ENCODE measurements around the gene BST2. TPM values are rescaled to one million over a fixed set of nuclear protein-coding genes. Genes with fewer than 3 reads are reported as not detected.

Gene BST2
- total and polyA plus RNA-seq, 2 of the 4 experiments (the other 2 are of a cell fraction), result 0.18 to 0.92 TPM

GRCh38 chr19:17359905-17360800 lies 45.3 kb downstream of the BST2 start:
- Histone ChIP-seq H3K23ac (ENCODE audit: low read depth, low read length) (no peak overlapping the region), H3K4me3 (ENCODE audit: insufficient read depth, low read depth, low read length) (no peak overlapping the region), H3K36me3 (ENCODE audit: control insufficient read depth, insufficient read depth, low read length) (no peaks in the 10 kb centered on the region), H3K9me3 (ENCODE audit: control insufficient read depth, insufficient read depth, low read length) (no peaks in the 10 kb centered on the region), H2BK120ac (ENCODE audit: low read depth, low read length) (no peak overlapping the region), H3K18ac (ENCODE audit: low read depth, low read length) (no peak overlapping the region), H3K4me1 (ENCODE audit: control insufficient read depth, insufficient read depth, low read length) (no peaks in the 10 kb centered on the region), H4K8ac (ENCODE audit: low read depth in 2 of 2, low read length in 2 of 2) (no peak overlapping the region), H4K20me1 (ENCODE audit: insufficient read depth, low read length) (no peaks in the 10 kb centered on the region), H3K56ac (ENCODE audit: extremely low read depth, insufficient read depth, low read length) (no peak overlapping the region), H2BK20ac (ENCODE audit: low read depth, low read length) (no peak overlapping the region), H2AK5ac (ENCODE audit: low read depth, low read length) (no peak overlapping the region), H3K4ac (ENCODE audit: low read depth, low read length) (no peak overlapping the region), H2AFZ (replicated peaks; ENCODE audit: low read length, poor library complexity) (no peak overlapping the region), H3K79me1 (ENCODE audit: low read depth in 1 of 2, low read length in 2 of 2) (no peaks in the 10 kb centered on the region), H4K5ac (ENCODE audit: low read depth, low read length) (no peak overlapping the region), H4K91ac (ENCODE audit: insufficient read depth, low read depth, low read length) (no peak overlapping the region), H2BK5ac (ENCODE audit: low read depth, low read length, poor library complexity, severe bottlenecking) (no peak overlapping the region), H2AK9ac (replicated peaks; ENCODE audit: low read depth, low read length, poor library complexity) (no peak overlapping the region), H3K9me1 (ENCODE audit: insufficient read depth, low read length) (no peaks in the 10 kb centered on the region), H3K4me2 (ENCODE audit: low read depth, low read length) (no peak overlapping the region), H3K27me3 (ENCODE audit: control insufficient read depth, insufficient read depth, low read length) (peaks cover 6% of the 10 kb centered on the region), H2BK15ac (ENCODE audit: low read depth, low read length) (no peak overlapping the region), H3K9ac (ENCODE audit: low read depth, low read length) (no peak overlapping the region), H3K14ac (replicated peaks; ENCODE audit: low read depth, low read length) (no peak overlapping the region), H3K27ac (ENCODE audit: insufficient read depth, low read length) (no peak overlapping the region)
- no TSS peak for BruUV-seq (replicated peaks)
- ChIA-PET POLR2A (ENCODE audit: unreplicated experiment) (interaction anchor here (0.6 kb wide), 1 partner anchor 907 kb away, joined by 3 read pairs; no protein-coding TSS in a partner anchor), CTCF (no interaction called here)
- in situ Hi-C loops (cut with MboI; ENCODE audit: low sequenced_read_pairs) (no loop called here), intact Hi-C loops (cut with micrococcal nuclease) (no loop called here), dilution Hi-C loops (cut with HindIII; ENCODE audit: low sequenced_read_pairs, unreplicated experiment) (no loop called here)
- no peak for ATAC-seq (ENCODE audit: low read depth)
- no peak for DNase-seq
- 43% methylated on average over 1 of the region's 6 CpGs; no CpG with 5 or more reads in 1 of the 2 experiments for WGBS, 2 experiments (ENCODE audit: extremely low coverage in 2 of 2, insufficient read length in 1 of 2)
- no peak for TF ChIP-seq ELK1 (IDR thresholded peaks at IDR 0.05; ENCODE audit: borderline replicate concordance, low read depth, low read length)
- no peak for TF ChIP-seq BHLHE40 (IDR thresholded peaks at IDR 0.05; ENCODE audit: low read depth, low read length)
- no peak for TF ChIP-seq CTCF (conservative IDR thresholded peaks at IDR 0.05; ENCODE audit: low read depth, low read length)
- no peak for TF ChIP-seq MXI1 (IDR thresholded peaks at IDR 0.05; ENCODE audit: borderline replicate concordance, low read depth, low read length)
- TF ChIP-seq NFE2L2 (IDR thresholded peaks at IDR 0.05; ENCODE audit: low read depth, low read length), result no peak
- TF ChIP-seq SMC3 (IDR thresholded peaks at IDR 0.05; ENCODE audit: low read depth, low read length), result no peak
- no peak for TF ChIP-seq RCOR1 (IDR thresholded peaks at IDR 0.05; ENCODE audit: insufficient replicate concordance, low read length)
- TF ChIP-seq RAD21 (IDR thresholded peaks at IDR 0.05; ENCODE audit: low read length), result no peak
- no peak for TF ChIP-seq CHD1 (IDR thresholded peaks at IDR 0.05; ENCODE audit: low read depth, low read length)
- no peak for TF ChIP-seq CEBPB (IDR thresholded peaks at IDR 0.05; ENCODE audit: low read depth, low read length)
- TF ChIP-seq FOS (IDR thresholded peaks at IDR 0.05; ENCODE audit: low read depth, low read length), result no peak
- no peak for TF ChIP-seq MAZ (IDR thresholded peaks at IDR 0.05; ENCODE audit: borderline replicate concordance, low read depth, low read length)
- no peak for TF ChIP-seq RFX5 (IDR thresholded peaks at IDR 0.05; ENCODE audit: low read depth, low read length)
- TF ChIP-seq MAFK (IDR thresholded peaks at IDR 0.05; ENCODE audit: low read depth, low read length), result no peak
- no peak for TF ChIP-seq POLR2A (IDR thresholded peaks at IDR 0.05; ENCODE audit: low read depth, low read length)

All from IMR-90 (cell line).